ENCODE data around the gene ZDHHC11B.
"Not testable (repeated sequence)": the region's sequence is repeated elsewhere in the genome, so short reads cannot be mapped to it uniquely, and the experiment has no call there.

The ZDHHC11B gene

DNA sequence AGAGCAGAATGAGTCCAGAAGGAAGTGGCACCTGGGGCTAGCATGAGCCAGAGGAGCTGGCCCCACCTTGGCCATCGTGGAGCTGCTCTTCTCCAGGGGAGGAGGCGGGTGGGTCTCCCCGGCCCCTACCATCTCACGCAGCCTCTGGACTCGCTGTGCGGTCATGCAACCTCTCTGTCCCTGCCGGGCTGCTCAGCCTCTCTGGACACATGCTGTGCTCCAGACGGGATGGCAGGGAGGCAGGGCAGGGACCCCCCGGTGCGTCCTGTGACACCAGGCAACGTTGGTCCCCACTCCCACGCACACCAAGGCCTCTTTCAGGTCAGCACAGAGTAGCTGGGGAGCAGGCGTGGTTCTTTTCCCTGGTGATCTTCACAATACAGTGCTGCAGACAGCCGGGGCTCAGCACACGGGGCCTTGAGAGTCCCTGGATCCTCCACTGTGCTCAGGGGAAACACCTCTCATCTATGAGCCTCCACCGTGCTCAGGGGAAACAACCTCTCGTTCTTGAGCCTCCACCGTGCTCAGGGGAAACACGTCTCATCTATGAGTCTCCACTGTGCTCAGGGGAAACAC lies 30.9 kb downstream of the ZDHHC11B start:
- not testable (repeated sequence) for DNase-seq (ENCODE audit: low spot score)

GRCh38 chr5:752532-753115 lies 31.9 kb downstream of the ZDHHC11B start:
- not testable (repeated sequence) for DNase-seq (ENCODE audit: low spot score)

DNA sequence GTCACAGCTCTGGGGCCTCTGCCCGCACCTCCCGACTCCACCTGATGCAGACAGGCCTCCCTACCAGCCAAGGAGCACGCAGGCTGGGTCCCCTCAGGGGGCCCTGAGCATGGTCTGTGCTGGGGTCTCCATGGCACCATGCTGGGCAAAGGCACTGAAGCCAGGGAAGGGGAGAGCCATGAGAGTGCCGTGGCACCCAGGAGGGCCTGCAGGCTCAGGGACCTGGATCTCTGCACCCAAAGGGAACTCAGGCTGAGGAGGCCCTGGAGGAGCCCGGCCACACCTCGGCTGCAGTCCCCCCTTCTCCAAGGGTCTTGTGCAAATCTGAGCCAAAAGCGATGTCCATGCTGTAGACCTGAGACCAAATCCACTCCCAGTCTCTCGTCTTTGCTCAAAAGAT lies 32.5 kb downstream of the ZDHHC11B start:
- DNase-seq (ENCODE audit: low spot score), result not testable (repeated sequence)

DNA sequence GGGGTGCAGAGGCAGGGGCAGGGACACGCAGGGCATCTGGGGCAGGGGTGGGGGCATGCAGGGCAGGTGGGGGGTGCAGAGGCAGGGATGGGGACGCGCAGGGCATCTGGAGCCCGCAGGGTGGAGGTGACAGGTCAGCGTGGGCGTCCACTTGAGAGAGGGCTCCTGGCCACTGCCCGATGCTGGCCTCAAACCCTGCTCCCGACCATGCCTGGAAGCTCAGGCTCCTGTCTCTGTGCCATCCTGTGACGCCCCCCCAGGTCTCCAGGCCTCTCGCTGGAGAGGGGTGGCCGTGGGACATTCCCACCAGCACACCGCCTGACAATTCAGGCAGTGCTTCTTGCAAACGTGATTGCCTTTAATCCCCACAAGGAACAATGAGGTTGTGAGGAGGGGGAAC lies 33.0 kb downstream of the ZDHHC11B start:
- no peak for DNase-seq (ENCODE audit: low spot score)

DNA sequence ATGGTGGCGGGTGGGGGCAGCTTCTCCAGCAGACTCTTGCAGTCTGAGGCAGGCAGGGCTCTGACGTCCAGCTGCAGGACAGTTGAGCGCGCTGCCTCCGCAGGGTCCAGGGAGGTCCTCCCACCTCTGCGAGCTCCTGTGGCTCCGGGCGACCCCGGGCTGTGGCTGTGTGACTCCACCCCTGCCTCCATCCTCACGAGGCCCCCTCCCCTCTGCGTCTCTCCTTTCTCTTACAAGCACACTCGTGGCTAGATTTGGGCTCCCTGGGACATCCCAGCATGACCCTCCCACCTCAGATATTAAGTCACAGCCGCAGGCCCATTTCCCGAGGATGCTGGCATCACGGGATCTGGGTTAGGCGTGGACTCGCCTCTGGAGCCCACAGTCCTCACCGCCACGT lies 34.3 kb downstream of the ZDHHC11B start:
- DNase-seq (ENCODE audit: low spot score), result not testable (repeated sequence)

DNA sequence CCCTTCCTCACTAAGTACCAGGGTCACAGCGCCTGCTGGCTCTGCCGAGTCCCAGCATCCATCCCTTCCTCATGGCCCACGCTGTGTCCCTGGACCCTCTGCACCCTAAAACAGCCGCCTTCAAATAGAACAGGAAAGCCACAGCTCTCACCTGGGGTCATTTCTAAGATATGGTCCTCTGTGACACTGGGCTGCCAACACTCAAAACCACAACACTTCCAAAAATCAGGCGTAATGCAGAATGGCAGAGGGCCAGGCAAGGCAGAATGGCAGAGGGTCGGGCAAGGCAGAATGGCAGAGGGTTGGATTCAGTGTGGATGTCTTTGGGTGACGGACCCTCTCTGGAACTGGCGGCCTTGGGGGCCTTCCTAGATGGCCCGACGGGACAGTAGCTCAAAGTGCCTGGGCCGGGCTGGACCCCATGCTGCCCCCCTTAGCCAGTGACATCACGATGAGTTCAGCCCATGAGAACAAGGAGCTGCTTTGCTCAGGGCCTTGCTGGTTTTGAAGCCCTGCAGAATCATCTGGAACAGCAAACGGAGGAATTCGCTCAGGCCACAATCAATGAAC lies 35.3 kb downstream of the ZDHHC11B start:
- no peak for DNase-seq (ENCODE audit: low spot score)

GRCh38 chr5:748011-748980 lies 36.2 kb downstream of the ZDHHC11B start:
- not testable (repeated sequence) for DNase-seq (ENCODE audit: low spot score)

GRCh38 chr5:747303-747844 lies 37.2 kb downstream of the ZDHHC11B start:
- not testable (repeated sequence) for DNase-seq (ENCODE audit: low spot score)

DNA sequence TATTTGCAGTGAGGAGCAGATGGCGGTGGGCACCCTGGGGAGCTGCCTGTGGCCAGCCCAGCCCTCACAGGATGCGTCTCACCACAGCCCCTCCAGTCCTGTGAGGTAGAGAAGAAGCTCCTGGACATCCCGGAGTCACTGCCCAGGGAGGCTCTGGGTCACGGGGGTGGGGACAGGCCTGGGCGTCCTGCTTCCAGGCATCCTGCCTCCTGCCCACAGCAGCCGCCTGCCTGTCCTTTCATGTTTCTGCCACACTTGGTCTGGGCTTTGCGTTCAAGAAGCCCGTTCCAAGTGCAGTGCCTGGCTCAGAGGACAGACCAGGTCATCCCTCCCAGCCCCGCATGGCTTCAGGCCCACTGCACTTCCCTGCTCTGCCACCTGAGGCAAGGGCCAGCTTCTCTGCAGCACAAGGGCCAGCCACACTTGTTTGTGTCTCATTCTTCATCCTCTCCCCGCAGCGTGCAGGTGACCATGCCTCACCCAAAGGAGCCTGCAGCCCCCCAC lies 38.2 kb downstream of the ZDHHC11B start:
- no peak for DNase-seq (ENCODE audit: low spot score)

GRCh38 chr5:745272-746142 lies 39.0 kb downstream of the ZDHHC11B start:
- not testable (repeated sequence) for DNase-seq (ENCODE audit: low spot score)

DNA sequence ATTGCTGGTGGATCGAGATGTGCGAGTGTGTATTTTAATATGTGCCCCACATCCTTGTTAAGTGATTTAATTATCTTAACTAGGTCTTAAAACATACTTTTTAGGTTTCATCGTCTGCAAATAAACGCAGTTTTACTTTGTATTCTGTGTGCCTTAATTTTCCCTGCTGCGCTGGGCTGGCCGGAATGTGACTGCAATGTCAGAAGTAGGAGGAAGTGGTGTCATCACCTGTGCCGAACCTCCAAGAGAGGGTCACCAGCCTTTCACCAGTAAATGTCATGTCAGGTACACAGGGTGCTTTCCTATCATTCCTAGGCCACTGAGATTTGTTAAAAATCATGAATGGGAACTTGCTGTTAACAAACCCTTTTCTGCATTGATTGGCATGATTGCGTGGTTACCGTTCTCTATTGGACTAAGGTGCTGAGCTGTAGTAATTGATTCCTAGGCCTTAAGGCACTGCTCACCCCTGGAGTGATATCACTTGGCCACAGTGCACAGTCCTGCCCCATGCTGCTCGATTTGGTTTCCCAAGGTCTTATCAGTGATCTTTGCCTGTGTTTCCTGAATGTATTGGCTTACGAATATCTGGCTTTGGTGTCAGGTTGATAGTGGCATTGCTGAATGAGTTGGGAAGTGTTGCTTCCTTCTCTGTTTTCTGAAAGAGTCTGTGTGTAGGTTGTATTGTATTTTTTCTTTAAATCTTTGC lies 40.7 kb downstream of the ZDHHC11B start:
- DNase-seq (ENCODE audit: low spot score), result not testable (repeated sequence)

GRCh38 chr5:742276-742675 lies 42.3 kb downstream of the ZDHHC11B start:
- DNase-seq (ENCODE audit: low spot score), result not testable (repeated sequence)

- DNase-seq (ENCODE audit: low spot score), result not testable (repeated sequence)
Observed at GRCh38 chr5:734145-734544, 50.4 kb downstream of the ZDHHC11B start.

DNA sequence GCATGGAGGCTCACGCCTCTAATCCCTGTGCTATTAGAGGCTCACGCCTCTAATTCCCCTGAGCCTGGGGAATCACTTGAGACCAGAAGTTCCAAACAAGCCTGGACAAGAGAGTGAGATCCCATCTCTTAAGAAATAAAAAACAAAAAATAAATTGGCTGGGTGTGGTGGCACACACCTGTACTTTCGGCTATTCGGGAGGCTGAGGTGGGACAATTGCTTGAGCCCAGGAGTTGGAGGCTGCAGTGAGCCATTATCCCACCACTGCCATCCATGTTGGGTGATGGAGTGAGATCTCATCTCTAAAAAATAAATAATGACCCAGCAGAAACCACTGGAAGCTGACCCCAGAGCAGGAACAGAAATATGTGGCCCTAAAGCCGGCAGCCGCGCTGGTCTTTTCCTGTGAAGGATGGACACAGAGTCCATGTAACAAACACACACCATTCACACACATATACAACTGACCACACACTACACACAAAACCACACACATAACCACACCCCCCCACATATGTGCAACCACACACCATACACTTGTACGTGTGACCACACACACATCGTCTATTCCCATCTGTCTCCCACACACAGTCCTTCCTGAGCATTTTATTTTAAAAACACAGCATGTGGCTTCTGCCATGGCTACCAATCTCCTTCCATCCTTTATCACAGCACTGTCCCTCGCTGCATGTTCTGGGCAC lies 51.6 kb downstream of the ZDHHC11B start:
- not testable (repeated sequence) for DNase-seq (ENCODE audit: low spot score)

DNA sequence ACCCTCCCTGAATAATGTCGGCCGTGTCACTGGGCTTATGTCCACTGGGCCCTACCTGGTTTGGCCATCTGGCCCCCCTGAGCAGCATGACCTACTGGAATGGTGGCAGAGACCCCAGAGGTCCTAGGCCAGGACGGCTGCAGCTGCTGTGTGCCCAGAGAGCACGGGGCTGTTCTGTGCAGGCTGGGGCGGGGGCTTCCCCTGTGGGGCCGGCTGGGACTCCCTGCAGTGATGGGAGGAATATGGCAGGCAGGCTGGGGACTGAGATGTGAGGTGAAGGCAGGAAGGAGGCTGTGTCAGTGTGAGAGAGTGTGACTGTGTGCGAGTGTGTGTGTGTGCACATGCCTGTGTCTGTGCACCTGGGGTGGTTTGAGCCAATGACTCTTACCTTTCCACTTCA lies 55.3 kb downstream of the ZDHHC11B start:
- DNase-seq (ENCODE audit: low spot score), result not testable (repeated sequence)

DNA sequence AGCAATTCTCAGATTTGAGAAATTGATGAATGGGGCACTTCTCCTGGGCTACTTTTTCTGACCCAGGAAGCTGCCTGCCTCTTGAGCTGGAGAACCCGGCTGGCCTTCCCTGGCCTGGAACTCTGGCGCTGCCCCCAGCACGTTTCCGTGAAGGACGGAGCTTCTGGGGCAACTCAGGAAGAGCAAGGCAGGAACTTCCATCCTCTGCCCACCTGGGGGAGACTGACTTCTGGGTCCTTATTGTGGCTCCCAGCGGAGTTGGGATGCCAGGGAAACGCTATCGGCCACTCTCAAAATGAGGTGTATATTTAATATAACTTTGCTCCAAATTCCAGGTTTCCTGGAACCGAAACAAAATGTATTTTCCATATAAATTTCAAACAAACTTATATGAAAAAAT lies 57.4 kb downstream of the ZDHHC11B start:
- DNase-seq (ENCODE audit: low spot score), result not testable (repeated sequence)

GRCh38 chr5:723865-724264 lies 60.7 kb downstream of the ZDHHC11B start:
- not testable (repeated sequence) for DNase-seq (ENCODE audit: low spot score)

DNA sequence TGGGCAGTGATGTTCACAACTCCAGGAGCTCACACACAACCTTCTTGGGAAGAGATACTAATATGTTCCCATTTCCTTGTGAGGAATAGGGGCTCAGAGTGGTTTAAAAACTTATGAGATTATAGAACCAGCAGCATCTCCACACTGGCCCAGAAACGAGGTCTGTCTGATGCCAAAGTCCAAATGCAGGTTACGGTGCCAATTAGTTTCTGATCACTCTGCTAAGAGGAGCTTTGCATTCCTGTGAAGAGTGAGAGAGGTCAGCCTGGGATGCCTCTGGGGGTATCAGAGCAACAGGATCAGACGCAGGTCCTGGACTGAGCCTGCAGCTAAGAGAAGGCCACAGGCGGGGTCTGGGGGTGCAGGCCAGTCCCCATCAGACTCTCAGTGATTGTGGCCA lies 61.2 kb downstream of the ZDHHC11B start:
- not testable (repeated sequence) for DNase-seq (ENCODE audit: low spot score)

DNA sequence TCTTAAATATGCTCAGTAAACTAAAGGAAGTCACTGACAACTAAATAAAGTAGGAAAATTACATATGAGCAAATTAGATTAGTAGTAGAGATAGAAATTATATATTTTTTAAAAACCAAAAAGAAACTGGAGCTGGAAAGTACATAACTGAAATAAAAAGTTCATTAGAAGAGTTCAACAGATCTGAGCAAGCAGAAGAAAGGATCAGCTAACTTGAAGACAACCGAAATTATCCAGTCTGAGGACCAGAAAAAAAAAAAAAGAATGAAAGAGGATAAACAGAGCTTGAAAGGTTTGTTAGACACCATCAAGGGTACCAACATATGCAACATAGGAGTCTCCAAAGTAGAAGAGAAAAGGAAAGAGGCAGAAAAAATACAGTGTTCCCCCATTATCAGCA lies 65.2 kb downstream of the ZDHHC11B start:
- DNase-seq (ENCODE audit: low spot score), result not testable (repeated sequence)

DNA sequence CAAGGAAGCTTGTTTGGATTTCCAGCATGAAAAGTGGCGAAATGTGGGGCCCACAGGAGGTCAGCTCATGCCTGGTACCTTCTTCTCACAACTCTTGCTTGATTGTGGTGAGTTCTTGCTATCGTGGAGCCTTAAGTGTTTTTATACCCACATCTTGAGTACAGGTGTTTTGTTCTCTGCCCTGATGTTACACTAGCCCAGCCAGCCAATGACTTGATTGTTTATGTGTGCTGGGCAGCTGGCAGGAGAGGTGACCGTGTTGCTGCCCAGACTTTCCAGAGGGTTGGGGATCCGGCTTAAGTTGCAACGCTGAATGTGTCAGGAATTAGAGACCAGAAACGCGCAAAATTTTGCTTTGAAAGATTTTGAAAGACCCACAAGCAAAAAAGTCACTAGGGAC lies 67.4 kb downstream of the ZDHHC11B start:
- DNase-seq (ENCODE audit: low spot score), result no peak

Data from hematopoietic multipotent progenitor cell treated with erythropoietin and hydrocortisone succinate and interleukin-3 and kit ligand, for 15 days (in vitro differentiated cells).